HPDE6-E6E7 (cell line): ENCODE data around the gene ADIG.
"Not testable (repeated sequence)": the region's sequence is repeated elsewhere in the genome, so short reads cannot be mapped to it uniquely, and the experiment has no call there.

ENCODE experiments used
- DNase-seq: peaks from one replicate; pipeline ENCODE4 v3.0.0; 2011; ENCODE audit warnings: missing footprints; ENCODE audit errors: extremely low spot score

Gene ADIG

GRCh38 chr20:38573413-38573812, 7.6 kb upstream of the ADIG start:
- DNase-seq = no peak

GRCh38 chr20:38579219-38579910, 1.6 kb upstream of the ADIG start:
- DNase-seq = no peak

- no peak for DNase-seq
These were observed 1.1 kb upstream of the ADIG start for GRCh38 chr20:38579921-38580320.

GRCh38 chr20:38581830-38582358, 897 bp downstream of the ADIG start:
- DNase-seq = no peak

GRCh38 chr20:38583306-38583705, 2.3 kb downstream of the ADIG start:
- DNase-seq = no peak

GRCh38 chr20:38584099-38584763, 3.2 kb downstream of the ADIG start:
- DNase-seq = no peak

- DNase-seq = no peak
These were observed 4.6 kb downstream of the ADIG start for GRCh38 chr20:38585404-38586180.

- DNase-seq = no peak
These were observed 5.2 kb downstream of the ADIG start for GRCh38 chr20:38586181-38586525.

- no peak for DNase-seq
These were observed 7.3 kb downstream of the ADIG start for GRCh38 chr20:38588303-38588702.

GRCh38 chr20:38589351-38589750, 8.4 kb downstream of the ADIG start:
- no peak for DNase-seq

- no peak for DNase-seq
These were observed 9.1 kb downstream of the ADIG start for GRCh38 chr20:38589967-38590675.

GRCh38 chr20:38590676-38591473, 9.9 kb downstream of the ADIG start:
- no peak for DNase-seq

GRCh38 chr20:38591474-38592410, 10.7 kb downstream of the ADIG start:
- no peak for DNase-seq

GRCh38 chr20:38592411-38592790, 11.4 kb downstream of the ADIG start:
- DNase-seq = not testable (repeated sequence)

- not testable (repeated sequence) for DNase-seq
These were observed 13.3 kb downstream of the ADIG start for GRCh38 chr20:38594281-38594680.

GRCh38 chr20:38595886-38596285, 14.9 kb downstream of the ADIG start:
- DNase-seq = not testable (repeated sequence)

GRCh38 chr20:38599410-38599882, 18.4 kb downstream of the ADIG start:
- DNase-seq = peak; percentile 91

GRCh38 chr20:38600057-38600456, 19.1 kb downstream of the ADIG start:
- DNase-seq = no peak

- peak; percentile 97 for DNase-seq
These were observed 20.5 kb downstream of the ADIG start, which contains the start of gene ARHGAP40 for GRCh38 chr20:38601216-38602184. TSS of gene ARHGAP40 (plus strand) at chr20:38601809.
